H9 (cell line): ENCODE results near the gene LAMA3. TPM values are rescaled to one million over a fixed set of nuclear protein-coding genes. Genes with fewer than 3 reads are reported as not detected.

Experiments
- DNase-seq: peaks from one replicate; pipeline ENCODE4 v3.0.0-alpha.2; 2017
- H2AFZ ChIP-seq: one replicate; pipeline ENCODE4 v1.6.1; 2013; ENCODE audit warnings: mild to moderate bottlenecking, low read length, control low read depth, moderate library complexity
- H2AK5ac ChIP-seq: 2 replicates; pipeline ENCODE4 v1.6.1; 2013; ENCODE audit warnings: low read length, control low read depth, mixed read lengths; ENCODE audit not compliant: insufficient read length
- H2BK120ac ChIP-seq: one replicate; pipeline ENCODE4 v1.6.1; 2013; ENCODE audit warnings: low read depth, mild to moderate bottlenecking, low read length, control low read depth, inconsistent platforms; ENCODE audit not compliant: poor library complexity, severe bottlenecking
- H2BK12ac ChIP-seq: 2 replicates; pipeline ENCODE4 v1.6.1; 2013; ENCODE audit warnings: low read length, control low read depth, mixed read lengths, low read depth; ENCODE audit not compliant: insufficient read length
- H2BK15ac ChIP-seq: 2 replicates; pipeline ENCODE4 v1.6.1; 2013; ENCODE audit warnings: low read depth, low read length, control low read depth
- H2BK20ac ChIP-seq: one replicate; pipeline ENCODE4 v1.6.1; 2013; ENCODE audit warnings: low read depth, mild to moderate bottlenecking, low read length, control low read depth, inconsistent platforms; ENCODE audit not compliant: poor library complexity, severe bottlenecking
- H2BK5ac ChIP-seq: 2 replicates; pipeline ENCODE4 v1.6.1; 2013; ENCODE audit warnings: low read length, control low read depth, mixed read lengths; ENCODE audit not compliant: insufficient read length
- H3K14ac ChIP-seq: 2 replicates; pipeline ENCODE4 v1.6.1; 2013; ENCODE audit warnings: low read length, control low read depth; ENCODE audit not compliant: insufficient read depth
- H3K18ac ChIP-seq: 2 replicates; pipeline ENCODE4 v1.6.1; 2013; ENCODE audit warnings: low read depth, mild to moderate bottlenecking, mixed read lengths, low read length, control low read depth; ENCODE audit not compliant: insufficient read length
- H3K23ac ChIP-seq: 2 replicates; pipeline ENCODE4 v1.6.1; 2013; ENCODE audit warnings: low read length, control low read depth, mixed read lengths, low read depth; ENCODE audit not compliant: insufficient read length
- H3K23me2 ChIP-seq: 2 replicates; pipeline ENCODE4 v1.6.1; 2013; ENCODE audit warnings: low read depth, mild to moderate bottlenecking, mixed read lengths, low read length, control low read depth; ENCODE audit not compliant: insufficient read length, poor library complexity, severe bottlenecking
- H3K27ac ChIP-seq: 2 replicates; pipeline ENCODE4 v1.5.1; 2013; ENCODE audit warnings: low read length, control low read depth, mixed read lengths, low read depth; ENCODE audit not compliant: insufficient read length
- H3K27me3 ChIP-seq: 2 replicates; pipeline ENCODE4 v1.6.1; 2013; ENCODE audit warnings: low read length, control low read depth, inconsistent platforms; ENCODE audit not compliant: insufficient read depth
- H3K4ac ChIP-seq: 2 replicates; pipeline ENCODE4 v1.6.1; 2013; ENCODE audit warnings: low read depth, mild to moderate bottlenecking, control low read depth, inconsistent platforms, low read length, moderate library complexity
- H3K4me1 ChIP-seq: 2 replicates; pipeline ENCODE4 v1.6.1; 2013; ENCODE audit warnings: low read length, control low read depth, inconsistent platforms; ENCODE audit not compliant: insufficient read depth
- H3K4me2 ChIP-seq: 2 replicates; pipeline ENCODE4 v1.6.1; 2013; ENCODE audit warnings: low read length, control low read depth, mixed read lengths; ENCODE audit not compliant: insufficient read length, insufficient read depth
- H3K56ac ChIP-seq: 2 replicates; pipeline ENCODE4 v1.6.1; 2013; ENCODE audit warnings: low read depth, mild to moderate bottlenecking, mixed read lengths, low read length, control low read depth; ENCODE audit not compliant: insufficient read length
- H3K79me1 ChIP-seq: 2 replicates; pipeline ENCODE4 v1.6.1; 2013; ENCODE audit warnings: low read depth, mild to moderate bottlenecking, moderate library complexity, low read length, control low read depth, inconsistent platforms; ENCODE audit not compliant: insufficient read depth, poor library complexity, severe bottlenecking
- H3K79me2 ChIP-seq: 2 replicates; pipeline ENCODE4 v1.6.1; 2013; ENCODE audit warnings: low read length, control low read depth, inconsistent platforms; ENCODE audit not compliant: insufficient read depth
- H3K9ac ChIP-seq: 2 replicates; pipeline ENCODE4 v1.6.1; 2013; ENCODE audit warnings: low read length, control low read depth, mixed read lengths; ENCODE audit not compliant: insufficient read length; ENCODE audit errors: extremely low read depth
- H3K9me3 ChIP-seq: one replicate; pipeline ENCODE4 v1.6.1; 2013; ENCODE audit warnings: low read depth, low read length, inconsistent platforms; ENCODE audit not compliant: control insufficient read depth
- H3T11ph ChIP-seq: one replicate; pipeline ENCODE4 v1.6.1; 2013; ENCODE audit warnings: mild to moderate bottlenecking, low read length, control low read depth, inconsistent platforms
- H4K20me1 ChIP-seq: one replicate; pipeline ENCODE4 v1.6.1; 2013; ENCODE audit not compliant: control insufficient read depth, insufficient read length, insufficient read depth
- H4K5ac ChIP-seq: 2 replicates; pipeline ENCODE4 v1.6.1; 2013; ENCODE audit warnings: low read depth, mild to moderate bottlenecking, mixed read lengths, low read length, control low read depth; ENCODE audit not compliant: insufficient read length
- H4K8ac ChIP-seq: replicated peaks from 2 replicates; pipeline ENCODE4 v1.6.1; 2013; ENCODE audit warnings: low read length, control low read depth, mixed read lengths, low read depth; ENCODE audit not compliant: insufficient read length
- H4K91ac ChIP-seq: 2 replicates; pipeline ENCODE4 v1.6.1; 2013; ENCODE audit warnings: low read depth, mild to moderate bottlenecking, moderate library complexity, mixed read lengths, low read length, control low read depth; ENCODE audit not compliant: insufficient read length
- H3K27ac Mint-ChIP-seq, 3 experiments: 2 replicates in 2 of 3; 3 replicates in 1 of 3; pipeline ENCODE4 v1.8.0; 2020 to 2021; ENCODE audit warnings: mixed read lengths in 3 of 3, mild to moderate bottlenecking in 1 of 3, moderate library complexity in 1 of 3
- H3K27me3 Mint-ChIP-seq: 2 replicates; pipeline ENCODE4 v1.8.0; 2021; ENCODE audit warnings: low read depth, mild to moderate bottlenecking, moderate library complexity, mixed read lengths
- H3K36me3 Mint-ChIP-seq, 3 experiments: 2 replicates in 2 of 3; 3 replicates in 1 of 3; pipeline ENCODE4 v1.8.0; 2020 to 2021; ENCODE audit warnings: low read depth in 3 of 3, mixed read lengths in 3 of 3; ENCODE audit not compliant: insufficient read depth in 1 of 3
- H3K4me1 Mint-ChIP-seq, 2 experiments: 2 replicates each; pipeline ENCODE4 v1.8.0; 2020; ENCODE audit warnings: mixed read lengths in 2 of 2
- H3K4me3 Mint-ChIP-seq, 2 experiments: 2 replicates in 1 of 2; 3 replicates in 1 of 2; pipeline ENCODE4 v1.8.0; 2020 to 2021; ENCODE audit warnings: mild to moderate bottlenecking in 2 of 2, mixed read lengths in 2 of 2, moderate library complexity in 1 of 2
- H3K9me3 Mint-ChIP-seq, 2 experiments: 2 replicates in 1 of 2; 3 replicates in 1 of 2; pipeline ENCODE4 v1.8.0; 2020; ENCODE audit warnings: mild to moderate bottlenecking in 2 of 2, mixed read lengths in 2 of 2, moderate library complexity in 1 of 2
- CTCF ChIP-seq: fragments of 200-600 bp; sonication (generic); conservative IDR thresholded peaks from 3 replicates; pipeline ENCODE4 v1.8.0; 2021; ENCODE audit warnings: antibody characterized with exemption, mild to moderate bottlenecking
- WGBS: extraction: QIAGEN DNeasy Blood & Tissue Kit; methylation state at CpG from one replicate; pipeline ENCODE4 v1.1.7; 2013; ENCODE audit warnings: missing lambda C conversion rate, low lambda C conversion rate, mixed read lengths; ENCODE audit not compliant: insufficient read length; ENCODE audit errors: extremely low coverage; 5-methylcytosine and 5-hydroxymethylcytosine counted together
- total RNA-seq: library from RNA; stranded (reverse); gene quantifications from 2 replicates; pipeline ENCODE4 v1.2.1, GENCODE V29; 2021

LAMA3 gene
- total RNA-seq, 1 experiment from 2014 or later = 0.33 TPM

DNA sequence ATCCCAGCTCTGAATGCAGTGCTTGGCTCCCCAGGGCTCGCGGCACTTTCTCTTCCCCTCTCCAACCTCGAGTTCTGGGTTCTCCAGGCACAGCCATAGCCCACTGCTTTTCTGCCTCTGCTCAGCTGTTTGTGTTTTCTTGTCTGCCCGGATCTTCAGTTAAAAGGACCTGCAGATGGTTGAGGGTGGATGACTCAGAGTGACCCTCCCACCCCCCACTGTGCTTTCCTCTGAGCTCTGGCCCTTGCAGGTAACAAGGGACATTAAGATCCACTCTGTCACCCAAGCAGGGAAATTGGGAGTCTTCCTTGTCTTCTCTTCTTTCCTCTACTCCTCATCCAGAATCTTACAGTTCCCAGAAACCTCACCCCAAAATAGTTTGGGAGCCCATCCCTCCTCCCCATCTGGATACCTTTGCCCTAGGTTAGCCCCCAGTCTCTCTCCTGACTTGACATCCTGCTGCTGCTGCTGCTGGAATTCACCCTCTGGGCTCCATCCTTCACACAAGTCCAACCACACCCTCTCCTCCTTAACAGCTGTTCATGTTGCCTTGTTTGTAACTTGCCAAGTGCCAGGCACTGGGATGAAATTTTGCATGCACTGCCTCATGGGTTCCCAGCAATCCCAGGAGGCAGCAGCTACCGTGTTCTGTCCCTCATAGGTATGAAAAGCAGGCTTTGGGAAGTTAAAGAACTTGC, 167.4 kb downstream of the LAMA3 start:
- Histone ChIP-seq H3K79me1 (no peaks in the 10 kb centered on the region), H4K8ac (no peak overlapping the region), H3K4me2 (no peak overlapping the region), H3K56ac (no peak overlapping the region), H3K9ac (no peak overlapping the region), H2BK15ac (no peak overlapping the region), H2BK20ac (no peak overlapping the region), H2BK120ac (no peak overlapping the region), H3K23me2 (no peaks in the 10 kb centered on the region), H3K27ac (no peak overlapping the region), H3K27me3 (no peaks in the 10 kb centered on the region), H3K79me2 (no peaks in the 10 kb centered on the region), H4K91ac (no peak overlapping the region), H2AK5ac (no peak overlapping the region), H3K18ac (no peak overlapping the region), H2AFZ (no peak overlapping the region), H3K4ac (no peak overlapping the region), H3K23ac (no peak overlapping the region), H3K4me1 (peaks cover 3% of the 10 kb centered on the region; the same call in 1 of the 2 replicates), H3K9me3 (no peaks in the 10 kb centered on the region), H3T11ph (no peak overlapping the region), H2BK12ac (no peak overlapping the region), H2BK5ac (no peak overlapping the region), H4K5ac (no peak overlapping the region), H4K20me1 (no peaks in the 10 kb centered on the region), H3K14ac (no peak overlapping the region)
- DNase-seq = no peak
- Mint-ChIP-seq H3K4me3 (no peak overlapping the region), H3K27me3 (no peaks in the 10 kb centered on the region), H3K27ac (no peak overlapping the region; a peak in 1 of 7 replicates), H3K9me3 (no peaks in the 10 kb centered on the region), H3K36me3 (no peaks in the 10 kb centered on the region; a peak in 1 of 7 replicates), H3K4me1 (peaks cover 12 to 19% of the 10 kb centered on the region in 2 experiments)
- WGBS = no CpG with 5 or more reads among the region's 5 CpGs
- TF ChIP-seq CTCF = no peak
